ENCODE data around the gene FTO.

FTO gene

GRCh38 chr16:54140057-54140787 is 436.3 kb downstream of the FTO start:
- DNase-seq, result no peak

DNA sequence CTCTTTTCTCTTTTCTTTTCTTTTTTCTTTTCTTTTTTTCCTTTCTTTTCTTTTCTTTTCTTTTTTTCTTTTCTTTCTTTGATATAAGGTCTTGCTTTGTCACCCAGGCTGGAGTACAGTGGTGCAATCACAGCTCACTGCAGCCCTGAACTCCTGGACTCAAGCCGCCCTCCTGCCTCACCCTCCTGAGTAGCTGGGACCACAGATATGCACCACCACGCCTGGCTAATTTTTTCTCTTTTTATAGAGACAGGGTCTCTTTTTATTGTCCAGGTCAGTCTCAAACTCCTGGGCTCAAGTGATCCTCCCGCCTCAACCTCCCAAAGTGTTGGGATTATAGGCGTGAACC is 436.8 kb downstream of the FTO start:
- DNase-seq, result no peak

- no peak for DNase-seq
Observed at GRCh38 chr16:54142787-54143186, 438.8 kb downstream of the FTO start.

GRCh38 chr16:54143410-54143809 is 439.5 kb downstream of the FTO start:
- no peak for DNase-seq

DNA sequence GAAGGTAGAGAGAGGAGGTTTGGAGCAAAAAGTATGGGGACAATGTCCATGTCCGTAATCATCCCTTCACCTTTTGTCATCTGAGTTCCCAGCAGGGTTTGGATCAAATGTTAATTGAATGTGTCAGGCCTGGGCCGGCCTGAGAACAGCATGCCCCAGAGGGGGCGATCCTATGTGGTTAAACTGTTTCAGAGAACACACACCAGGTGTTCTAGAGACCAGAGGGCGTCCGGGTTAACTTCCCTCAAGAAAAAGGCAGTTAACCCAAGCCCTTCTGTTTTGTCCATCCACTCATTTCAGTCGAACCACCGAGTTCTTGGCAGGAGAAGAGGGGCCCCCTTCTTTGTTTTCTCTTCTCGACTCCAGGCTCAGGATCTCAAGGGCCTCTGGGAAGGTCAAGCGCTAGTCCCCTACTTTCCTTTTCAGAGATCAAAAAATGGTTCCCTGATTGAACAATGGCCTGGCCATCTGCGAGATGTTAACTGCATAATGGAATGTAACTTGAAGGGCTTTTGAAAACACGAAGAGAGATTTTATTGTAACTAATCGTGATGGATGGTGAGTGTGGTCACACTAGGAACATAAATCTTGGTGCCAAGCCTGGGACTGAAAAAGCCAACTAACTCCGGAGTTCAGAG is 440.1 kb downstream of the FTO start:
- no peak for DNase-seq

DNA sequence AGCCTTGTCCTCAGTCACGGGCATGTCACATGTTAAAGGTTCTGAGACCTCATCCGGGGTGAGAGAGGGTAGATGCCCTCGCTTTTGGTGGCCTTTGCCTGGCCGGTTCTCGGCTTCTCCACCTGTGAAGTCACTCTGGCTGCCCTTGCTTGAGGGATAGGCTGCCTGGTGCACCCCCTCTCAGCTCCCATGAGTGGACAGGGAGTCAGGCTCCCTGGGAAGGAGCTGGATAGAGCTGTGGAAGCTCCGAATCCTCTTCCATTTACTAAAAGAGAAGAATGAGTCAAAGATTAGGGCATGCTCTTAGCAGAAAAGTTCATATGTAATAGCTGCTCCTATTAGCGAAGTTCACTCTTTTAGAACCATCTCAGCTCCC is 440.6 kb downstream of the FTO start:
- no peak for DNase-seq

GRCh38 chr16:54145881-54146280 is 441.9 kb downstream of the FTO start:
- DNase-seq, result no peak

GRCh38 chr16:54148974-54149373 is 445.0 kb downstream of the FTO start:
- no peak for DNase-seq

DNA sequence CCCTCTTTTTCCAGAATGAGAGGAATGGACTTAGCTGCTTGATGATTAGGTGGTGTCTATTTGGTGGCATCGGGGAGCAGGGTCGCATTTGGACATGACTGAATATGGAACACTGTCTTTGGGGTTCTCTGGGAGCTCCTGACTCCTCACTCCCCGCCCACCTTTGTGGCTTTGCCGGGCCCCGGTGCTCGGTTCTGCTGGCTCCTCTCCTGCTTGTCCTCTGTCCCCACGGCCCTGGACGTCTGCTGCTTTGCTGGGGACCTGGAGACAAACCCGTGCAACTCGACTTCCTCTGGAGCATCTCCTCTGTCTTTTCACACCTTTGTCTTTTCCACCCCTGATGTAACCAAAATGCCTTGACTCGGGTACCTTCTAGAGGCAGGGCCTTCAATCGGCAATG is 446.9 kb downstream of the FTO start:
- no peak for DNase-seq

- DNase-seq, result no peak
Observed at GRCh38 chr16:54152362-54153239, 448.6 kb downstream of the FTO start.

DNA sequence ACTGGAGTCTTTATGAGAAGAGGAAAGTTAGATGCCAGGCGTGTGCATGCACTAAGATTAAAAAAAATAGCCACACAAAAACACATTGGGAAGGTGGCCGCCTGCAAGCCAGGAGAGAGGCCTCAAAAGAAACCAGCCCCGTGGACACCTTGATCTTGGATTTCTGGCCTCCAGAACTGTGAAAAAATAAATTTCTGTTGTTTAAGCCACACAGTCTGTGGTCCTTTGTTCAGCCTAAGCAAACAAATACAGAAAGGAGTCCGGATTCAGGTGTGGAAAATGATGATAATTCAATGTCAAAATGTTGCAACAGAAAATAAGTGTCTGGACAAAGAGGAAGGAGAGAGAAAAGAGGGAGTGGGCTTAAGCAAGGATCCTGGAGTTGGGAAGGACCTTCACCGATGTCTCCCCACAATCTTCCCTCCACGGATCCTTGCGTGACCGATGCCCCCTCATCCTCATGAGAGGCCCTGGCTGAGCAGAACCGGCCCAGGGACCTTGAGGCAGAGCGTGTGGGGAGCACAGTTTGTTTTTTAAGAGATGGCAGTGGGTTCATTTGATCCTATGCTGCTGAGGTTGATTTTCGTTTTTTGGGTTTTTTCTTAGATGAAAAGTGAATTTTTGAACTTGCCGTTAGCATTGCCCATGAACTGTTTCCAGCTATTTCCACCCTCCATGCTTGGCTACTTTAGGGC is 449.4 kb downstream of the FTO start:
- no peak for DNase-seq

GRCh38 chr16:54156349-54156748 is 452.4 kb downstream of the FTO start:
- DNase-seq, result no peak

- DNase-seq, result no peak
Observed at GRCh38 chr16:54158986-54159385, 455.0 kb downstream of the FTO start.

DNA sequence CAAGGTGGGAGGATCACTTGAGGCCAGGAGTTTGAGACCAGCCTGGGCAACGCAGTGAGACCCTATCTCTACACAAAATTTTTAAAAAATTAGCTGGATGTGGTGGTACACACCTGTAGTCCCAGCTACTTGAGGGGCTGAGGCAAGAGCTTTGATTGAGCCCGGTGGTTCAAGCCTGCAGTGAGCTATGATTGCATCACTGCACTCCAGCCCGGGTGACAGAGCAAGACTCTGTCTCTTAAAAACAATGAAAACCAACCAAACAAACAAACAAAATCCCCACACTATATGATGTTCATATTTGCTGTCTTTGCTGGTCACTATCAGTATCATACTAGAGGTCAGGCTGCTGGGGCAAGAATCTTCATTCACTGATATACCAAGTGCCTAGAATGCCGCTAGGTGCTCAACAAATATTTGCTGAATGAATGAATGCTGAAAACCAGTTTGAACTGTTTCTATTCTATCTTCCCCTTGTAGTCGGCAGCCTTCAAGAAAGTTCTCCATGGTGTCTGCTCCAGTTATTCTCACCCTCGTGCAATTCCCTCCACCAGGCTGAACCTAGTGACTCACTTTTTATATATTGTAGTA is 455.6 kb downstream of the FTO start:
- no peak for DNase-seq

GRCh38 chr16:54160252-54160860 is 456.4 kb downstream of the FTO start:
- no peak for DNase-seq

- DNase-seq, result no peak
Observed at GRCh38 chr16:54160939-54161897, 457.3 kb downstream of the FTO start.

- DNase-seq, result no peak
Observed at GRCh38 chr16:54163197-54163843, 459.4 kb downstream of the FTO start.

- no peak for DNase-seq
Observed at GRCh38 chr16:54164789-54165173, 460.8 kb downstream of the FTO start.

- no peak for DNase-seq
Observed at GRCh38 chr16:54165174-54165911, 461.4 kb downstream of the FTO start.

Measured in inflammatory macrophage treated with lipopolysaccharide for 4 hours (primary cell).